ENCODE measurements around the gene CLPTM1L.
"Not testable (repeated sequence)": the region's sequence is repeated elsewhere in the genome, so short reads cannot be mapped to it uniquely, and the experiment has no call there.

Gene CLPTM1L

GRCh38 chr5:1359031-1359645 lies 14.2 kb upstream of the CLPTM1L start:
- DNase-seq, result no peak

- no peak for DNase-seq
Measured at GRCh38 chr5:1358726-1359025, 13.8 kb upstream of the CLPTM1L start.

GRCh38 chr5:1357946-1358725 lies 13.2 kb upstream of the CLPTM1L start:
- DNase-seq, result no peak

GRCh38 chr5:1356873-1357787 lies 12.2 kb upstream of the CLPTM1L start:
- no peak for DNase-seq

- no peak for DNase-seq
Measured at GRCh38 chr5:1354576-1354975, 9.7 kb upstream of the CLPTM1L start.

GRCh38 chr5:1352231-1353219 lies 7.6 kb upstream of the CLPTM1L start:
- no peak for DNase-seq

GRCh38 chr5:1351156-1351555 lies 6.3 kb upstream of the CLPTM1L start:
- no peak for DNase-seq

GRCh38 chr5:1349246-1349645 lies 4.3 kb upstream of the CLPTM1L start:
- no peak for DNase-seq

- DNase-seq, result no peak
Measured at GRCh38 chr5:1348986-1349245, 4.0 kb upstream of the CLPTM1L start.

GRCh38 chr5:1347571-1347970 lies 2.7 kb upstream of the CLPTM1L start:
- DNase-seq, result no peak

GRCh38 chr5:1346627-1347440 lies 1.9 kb upstream of the CLPTM1L start:
- DNase-seq, result no peak

GRCh38 chr5:1345876-1346626 lies 1.2 kb upstream of the CLPTM1L start:
- DNase-seq, result no peak

- no peak for DNase-seq
Measured at GRCh38 chr5:1343931-1344901, 683 bp downstream of the CLPTM1L start.

GRCh38 chr5:1343315-1343751 lies 1.6 kb downstream of the CLPTM1L start:
- no peak for DNase-seq

- not testable (repeated sequence) for DNase-seq
Measured at GRCh38 chr5:1342711-1343110, 2.2 kb downstream of the CLPTM1L start.

GRCh38 chr5:1342268-1342667 lies 2.6 kb downstream of the CLPTM1L start:
- no peak for DNase-seq

GRCh38 chr5:1341863-1342262 lies 3.0 kb downstream of the CLPTM1L start:
- DNase-seq, result no peak

- not testable (repeated sequence) for DNase-seq
Measured at GRCh38 chr5:1339818-1340210, 5.1 kb downstream of the CLPTM1L start.

GRCh38 chr5:1339139-1339817 lies 5.6 kb downstream of the CLPTM1L start:
- DNase-seq, result not testable (repeated sequence)

All from NCI-H526 treated with DMSO at 0.1 percent for 48 hours (cell line).